CD14-positive monocyte (primary cell): ENCODE measurements around the gene CENPM. TPM values are rescaled to one million over a fixed set of nuclear protein-coding genes. Genes with fewer than 3 reads are reported as not detected.

Experiments used
- DNase-seq, 3 donors: peaks; one replicate each; pipeline ENCODE4 v3.0.0-alpha.2; 2011 to 2022
- H2AFZ ChIP-seq: 2 replicates; pipeline ENCODE4 v1.6.0; 2012; ENCODE audit warnings: mild to moderate bottlenecking, low read depth, low read length, inconsistent platforms; ENCODE audit not compliant: insufficient read depth, poor library complexity, severe bottlenecking
- H3K27ac ChIP-seq, 2 donors: 1 replicate in 1 of 2; 2 replicates in 1 of 2; pipeline ENCODE4 v1.5.1; 2012 to 2013; ENCODE audit warnings: low read length in 2 of 2, control low read depth in 1 of 2, inconsistent platforms in 1 of 2, low read depth in 1 of 2, mild to moderate bottlenecking in 1 of 2
- H3K27me3 ChIP-seq, 2 donors: one replicate each; pipeline versions ENCODE4 v1.6.0 to v1.6.1; 2011 to 2013; ENCODE audit warnings: low read length in 2 of 2; ENCODE audit not compliant: control insufficient read depth in 2 of 2, insufficient read depth in 2 of 2
- H3K36me3 ChIP-seq, 2 donors: replicated peaks in 1 of 2; 1 replicate in 1 of 2; 2 replicates in 1 of 2; pipeline versions ENCODE4 v1.5.1 to v1.6.1; 2012 to 2013; ENCODE audit warnings: low read length in 2 of 2, control low read depth in 1 of 2, inconsistent platforms in 1 of 2, mild to moderate bottlenecking in 1 of 2; ENCODE audit not compliant: insufficient read depth in 2 of 2, control insufficient read depth in 1 of 2
- H3K4me1 ChIP-seq, 2 donors: 1 replicate in 1 of 2; 2 replicates in 1 of 2; pipeline versions ENCODE4 v1.5.1 to v1.6.1; 2012 to 2013; ENCODE audit warnings: low read length in 2 of 2, control low read depth in 1 of 2, inconsistent platforms in 1 of 2, mild to moderate bottlenecking in 1 of 2, moderate library complexity in 1 of 2; ENCODE audit not compliant: insufficient read depth in 2 of 2, control insufficient read depth in 1 of 2
- H3K4me2 ChIP-seq: replicated peaks from 2 replicates; pipeline ENCODE3; 2012; ENCODE audit warnings: low read length, moderate library complexity, mild to moderate bottlenecking; ENCODE audit not compliant: poor library complexity, severe bottlenecking; ENCODE audit errors: extremely low read depth
- H3K4me3 ChIP-seq, 3 experiments: fragments of 200-600 bp in 1 of 3; sonication (generic) in 1 of 3; replicated peaks in 1 of 3; 1 replicate in 2 of 3; 2 replicates in 1 of 3; pipeline ENCODE4 v1.5.1; 2011 to 2013; ENCODE audit warnings: low read length in 3 of 3, mild to moderate bottlenecking in 3 of 3, control low read depth in 2 of 3, low read depth in 2 of 3, inconsistent platforms in 1 of 3, moderate library complexity in 1 of 3
- H3K79me2 ChIP-seq: 2 replicates; pipeline ENCODE4 v1.6.0; 2012; ENCODE audit warnings: mild to moderate bottlenecking, control low read depth, inconsistent platforms, low read length, moderate library complexity; ENCODE audit not compliant: insufficient read depth
- H3K9ac ChIP-seq: 2 replicates; pipeline ENCODE4 v1.6.0; 2017; ENCODE audit warnings: low read length, mild to moderate bottlenecking; ENCODE audit not compliant: insufficient read depth, poor library complexity, severe bottlenecking
- H3K9me3 ChIP-seq, 2 donors: replicated peaks in 1 of 2; 1 replicate in 1 of 2; 2 replicates in 1 of 2; pipeline versions ENCODE4 v1.5.1 to v1.6.1; 2012 to 2013; ENCODE audit warnings: low read length in 2 of 2, control low read depth in 1 of 2; ENCODE audit not compliant: control insufficient read depth in 1 of 2, insufficient read depth in 1 of 2
- H4K20me1 ChIP-seq: 2 replicates; pipeline ENCODE4 v1.6.0; 2012; ENCODE audit warnings: mild to moderate bottlenecking, low read length, control low read depth, moderate library complexity; ENCODE audit not compliant: insufficient read depth
- H3K27ac Mint-ChIP-seq, 7 donors: one replicate each; pipeline ENCODE4 v1.8.0; 2020; ENCODE audit warnings: mild to moderate bottlenecking in 7 of 7, mixed read lengths in 7 of 7, moderate library complexity in 6 of 7, inconsistent platforms in 2 of 7
- H3K27me3 Mint-ChIP-seq, 3 donors: one replicate each; pipeline ENCODE4 v1.8.0; 2021 to 2022; ENCODE audit warnings: low read depth in 3 of 3, mild to moderate bottlenecking in 3 of 3, mixed read lengths in 3 of 3, moderate library complexity in 3 of 3, inconsistent platforms in 1 of 3
- H3K36me3 Mint-ChIP-seq, 2 donors: one replicate each; pipeline ENCODE4 v1.8.0; 2020; ENCODE audit warnings: mixed read lengths in 2 of 2, inconsistent platforms in 1 of 2, mild to moderate bottlenecking in 1 of 2
- H3K4me1 Mint-ChIP-seq: one replicate; pipeline ENCODE4 v1.8.0; 2020; ENCODE audit warnings: mild to moderate bottlenecking, mixed read lengths
- H3K4me3 Mint-ChIP-seq, 2 donors: one replicate each; pipeline ENCODE4 v1.8.0; 2020; ENCODE audit warnings: mild to moderate bottlenecking in 2 of 2, mixed read lengths in 2 of 2, moderate library complexity in 1 of 2
- H3K9me3 Mint-ChIP-seq, 7 donors: one replicate each; pipeline ENCODE4 v1.8.0; 2020 to 2022; ENCODE audit warnings: mixed read lengths in 7 of 7, mild to moderate bottlenecking in 6 of 7, moderate library complexity in 6 of 7, inconsistent platforms in 2 of 7
- CTCF ChIP-seq: fragments of 200-600 bp; IDR thresholded peaks from one replicate; pipeline ENCODE4 v1.8.0; 2022; ENCODE audit warnings: antibody characterized with exemption, mild to moderate bottlenecking
- WGBS: methylation state at CpG from one replicate; pipeline ENCODE4 v1.1.5; 2013; ENCODE audit warnings: missing lambda C conversion rate; ENCODE audit not compliant: insufficient coverage; 5-methylcytosine and 5-hydroxymethylcytosine counted together
- intact Hi-C, 2 donors: fragments of 100-400 bp; cut with micrococcal nuclease; formaldehyde crosslinking; loops; one replicate each; pipeline versions ENCODE4 v1.15.0 to v1.15.1; 2023
- polyA plus RNA-seq, 3 donors: library from polyadenylated mRNA; depleted of rRNA in 1 of 3; unstranded in 2 of 3; stranded (reverse) in 1 of 3; fragments of 300-500 nt in 2 of 3; fragments of >200 nt in 1 of 3; fragmentation: Illumina TruSeq in 2 of 3; gene quantifications; 1 replicate in 2 of 3; 2 replicates in 1 of 3; pipeline ENCODE4 v1.2.3, GENCODE V29; 2012 to 2021

Gene CENPM
- polyA plus RNA-seq, 3 donors: 0.20 TPM; not detected in 2

GRCh38 chr22:41909310-41910049 lies 37.5 kb downstream of the CENPM start:
- intact Hi-C loops: no loop called here
- Histone ChIP-seq H3K4me2 (peak overlapping the region; percentile 44), H3K79me2 (no peaks in the 10 kb centered on the region), H3K9me3 (peaks cover 0 to 22% of the 10 kb centered on the region in 2 donors), H3K4me1 (peaks cover 21 to 44% of the 10 kb centered on the region in 2 donors), H3K9ac (no peak overlapping the region), H2AFZ (no peak overlapping the region), H3K27ac (no peak overlapping the region), H3K36me3 (peaks cover 22 to 31% of the 10 kb centered on the region in 2 donors), H4K20me1 (peaks cover 9% of the 10 kb centered on the region), H3K27me3 (peaks cover 30 to 45% of the 10 kb centered on the region in 2 donors), H3K4me3 (no peak overlapping the region)
- TF ChIP-seq CTCF: no peak
- Mint-ChIP-seq H3K9me3 (peaks cover 0 to 24% (median 11%) of the 10 kb centered on the region in 7 donors), H3K36me3 (peaks cover 30 to 34% of the 10 kb centered on the region in 2 donors), H3K27ac (no peak overlapping the region), H3K4me3 (peak overlapping the region in 1 of 2 donors; percentile 75), H3K4me1 (peaks cover 26% of the 10 kb centered on the region), H3K27me3 (peaks cover 42 to 58% (median 48%) of the 10 kb centered on the region in 3 donors)
- no peak for DNase-seq
- WGBS: 36% methylated on average over 54 of the region's 55 CpGs

GRCh38 chr22:41908411-41909309 lies 38.3 kb downstream of the CENPM start:
- 64% methylated on average over 14 of the region's 14 CpGs for WGBS
- Histone ChIP-seq H3K9me3 (peaks cover 0 to 22% of the 10 kb centered on the region in 2 donors), H3K4me1 (peaks cover 21 to 39% of the 10 kb centered on the region in 2 donors), H4K20me1 (peaks cover 9% of the 10 kb centered on the region), H3K36me3 (peaks cover 30 to 40% of the 10 kb centered on the region in 2 donors), H3K27ac (no peak overlapping the region), H3K9ac (no peak overlapping the region), H3K4me2 (no peak overlapping the region), H3K4me3 (no peak overlapping the region), H3K27me3 (peaks cover 30 to 43% of the 10 kb centered on the region in 2 donors), H3K79me2 (no peaks in the 10 kb centered on the region), H2AFZ (no peak overlapping the region)
- TF ChIP-seq CTCF: no peak
- intact Hi-C loops: no loop called here
- Mint-ChIP-seq H3K4me3 (peak overlapping the region in 1 of 2 donors; percentile 75), H3K36me3 (peaks cover 38 to 41% of the 10 kb centered on the region in 2 donors), H3K27ac (peak overlapping the region in 1 of 7 donors; percentile 20), H3K27me3 (peaks cover 40 to 51% (median 45%) of the 10 kb centered on the region in 3 donors), H3K9me3 (peaks cover 0 to 24% (median 8%) of the 10 kb centered on the region in 7 donors), H3K4me1 (peaks cover 26% of the 10 kb centered on the region)
- DNase-seq: no peak
